Measurements from ENCODE around the gene PCSK7.

The PCSK7 gene

GRCh38 chr11:117230999-117231841 lies 653 bp downstream of the PCSK7 start:
- no peak for DNase-seq

- DNase-seq: no peak
Measured at GRCh38 chr11:117230286-117230961, 1.4 kb downstream of the PCSK7 start.

GRCh38 chr11:117229931-117230285 lies 2.0 kb downstream of the PCSK7 start:
- no peak for DNase-seq

GRCh38 chr11:117229411-117229810 lies 2.5 kb downstream of the PCSK7 start:
- DNase-seq: no peak

- no peak for DNase-seq
Measured at GRCh38 chr11:117228091-117228490, 3.8 kb downstream of the PCSK7 start.

- no peak for DNase-seq
Measured at GRCh38 chr11:117226388-117227385, 5.2 kb downstream of the PCSK7 start.

GRCh38 chr11:117225553-117226170 lies 6.2 kb downstream of the PCSK7 start:
- DNase-seq: no peak

GRCh38 chr11:117223741-117224689 lies 7.9 kb downstream of the PCSK7 start:
- DNase-seq: no peak

GRCh38 chr11:117222991-117223740 lies 8.7 kb downstream of the PCSK7 start:
- DNase-seq: no peak

- no peak for DNase-seq
Measured at GRCh38 chr11:117221775-117222517, 9.9 kb downstream of the PCSK7 start.

GRCh38 chr11:117220999-117221774 lies 10.7 kb downstream of the PCSK7 start:
- DNase-seq: no peak

GRCh38 chr11:117220568-117220967 lies 11.3 kb downstream of the PCSK7 start:
- DNase-seq: no peak

- no peak for DNase-seq
Measured at GRCh38 chr11:117219995-117220394, 11.9 kb downstream of the PCSK7 start.

GRCh38 chr11:117219455-117219854 lies 12.4 kb downstream of the PCSK7 start:
- no peak for DNase-seq

GRCh38 chr11:117219001-117219400 lies 12.9 kb downstream of the PCSK7 start:
- DNase-seq: no peak

- no peak for DNase-seq
Measured at GRCh38 chr11:117218133-117218915, 13.5 kb downstream of the PCSK7 start.

GRCh38 chr11:117217141-117218084 lies 14.5 kb downstream of the PCSK7 start:
- no peak for DNase-seq
